Cardiac muscle cell (in vitro differentiated cells and primary cell): Measurements from ENCODE around the gene HAS3. TPM values are rescaled to one million over a fixed set of nuclear protein-coding genes. Genes with fewer than 3 reads are reported as not detected.
"Not testable (repeated sequence)": the region's sequence is repeated elsewhere in the genome, so short reads cannot be mapped to it uniquely, and the experiment has no call there.

Experiments
- DNase-seq, 2 donors: peaks; one replicate each; pipeline versions ENCODE4 v3.0.0 to v3.0.0-alpha.2; 2010 to 2017; ENCODE audit warnings: low read depth in 1 of 2, low spot score in 1 of 2
- H3K27ac ChIP-seq: fragments of 200-600 bp; sonication (generic); 2 replicates; pipeline ENCODE4 v1.5.1; 2016
- H3K27me3 ChIP-seq: fragments of 200-600 bp; sonication (generic); 2 replicates; pipeline ENCODE4 v1.6.0; 2016; ENCODE audit warnings: control low read depth
- H3K36me3 ChIP-seq: fragments of 200-600 bp; sonication (generic); 2 replicates; pipeline ENCODE4 v1.5.1; 2016; ENCODE audit warnings: control low read depth
- H3K4me1 ChIP-seq: fragments of 200-600 bp; sonication (generic); 2 replicates; pipeline ENCODE4 v1.8.1; 2017; ENCODE audit warnings: low read depth, mild to moderate bottlenecking, mixed run types
- H3K4me3 ChIP-seq: fragments of 200-600 bp; sonication (generic); 2 replicates; pipeline ENCODE4 v1.5.1; 2016; ENCODE audit warnings: mild to moderate bottlenecking
- H3K9me3 ChIP-seq: fragments of 200-600 bp; sonication (generic); 2 replicates; pipeline ENCODE4 v1.5.1; 2017; ENCODE audit warnings: low read depth, mild to moderate bottlenecking, control low read depth
- CTCF ChIP-seq: IDR thresholded peaks from 2 replicates; pipeline ENCODE4 v1.5.1; 2012; ENCODE audit warnings: low read depth, mild to moderate bottlenecking, low read length
- polyA plus RNA-seq: library from polyadenylated mRNA; unstranded; fragments of >200 nt; fragmentation: Nextera tagmentation; extraction: Ambion mirVana; gene quantifications from 2 replicates; pipeline ENCODE4 v1.2.1, GENCODE V29; 2016
- total RNA-seq: library from RNA; depleted of rRNA; stranded (reverse); fragments of >200 nt; gene quantifications from 2 replicates; pipeline ENCODE4 v1.2.3, GENCODE V29; 2016

The HAS3 gene
- total RNA-seq (0.03 and 0.46 TPM in 2 replicates), polyA plus RNA-seq (0.62 TPM in 1 of 2 replicates, not detected in the other)

- peaks cover 25% of the 10 kb centered on the region for H3K27me3 ChIP-seq
- TF ChIP-seq CTCF = peak; percentile 38
Observed at GRCh38 chr16:69105501-69106361, at the start of gene HAS3. Gene HAS3 (plus strand): TSS chr16:69105653. CDS start chr16:69109396, 3,743 bp downstream.

GRCh38 chr16:69055980-69056379 is 49.5 kb upstream of the HAS3 start:
- H3K27ac ChIP-seq = no peak overlapping the region
- H3K36me3 ChIP-seq = no peaks in the 10 kb centered on the region
- no peaks in the 10 kb centered on the region for H3K4me1 ChIP-seq

More at GRCh38 chr16:69105501-69106361, at the start of gene HAS3:
- no peak within 1 kb of the TSS for H3K27ac ChIP-seq
- H3K4me3 ChIP-seq = peak within 1 kb of the TSS; percentile 49
- no peaks in the 10 kb centered on the region for H3K36me3 ChIP-seq
- no peaks in the 10 kb centered on the region for H3K4me1 ChIP-seq
- no peaks in the 10 kb centered on the region for H3K9me3 ChIP-seq
- DNase-seq = peak; percentile 70 to 84

GRCh38 chr16:69056421-69056820 is 49.0 kb upstream of the HAS3 start:
- Histone ChIP-seq H3K9me3 (no peaks in the 10 kb centered on the region), H3K36me3 (no peaks in the 10 kb centered on the region), H3K27ac (no peak overlapping the region), H3K4me1 (no peaks in the 10 kb centered on the region), H3K4me3 (no peak overlapping the region), H3K27me3 (no peaks in the 10 kb centered on the region)
- TF ChIP-seq CTCF = no peak
- DNase-seq = no peak

More at GRCh38 chr16:69055980-69056379, 49.5 kb upstream of the HAS3 start:
- H3K4me3 ChIP-seq = no peak overlapping the region
- DNase-seq = no peak
- no peaks in the 10 kb centered on the region for H3K27me3 ChIP-seq
- H3K9me3 ChIP-seq = no peaks in the 10 kb centered on the region
- no peak for TF ChIP-seq CTCF

- Histone ChIP-seq H3K27me3 (no peaks in the 10 kb centered on the region), H3K36me3 (no peaks in the 10 kb centered on the region), H3K4me1 (no peaks in the 10 kb centered on the region), H3K27ac (no peak overlapping the region), H3K4me3 (no peak overlapping the region), H3K9me3 (no peaks in the 10 kb centered on the region)
- no peak for TF ChIP-seq CTCF
- DNase-seq = peak in 1 of 2 donors; percentile 86
Observed at GRCh38 chr16:69057400-69058378, 47.8 kb upstream of the HAS3 start.

GRCh38 chr16:69063491-69063890 is 42.0 kb upstream of the HAS3 start:
- peaks cover 22% of the 10 kb centered on the region for H3K4me1 ChIP-seq
- DNase-seq, H3K9me3 ChIP-seq, H3K4me3 ChIP-seq, H3K36me3 ChIP-seq, H3K27me3 ChIP-seq, H3K27ac ChIP-seq: not testable (repeated sequence)
